Motor neuron (in vitro differentiated cells): ENCODE data around the gene FLOT1. TPM values are rescaled to one million over a fixed set of nuclear protein-coding genes. Genes with fewer than 3 reads are reported as not detected.
A peak's percentile ranks its signal among the peaks of the same experiment; 100 is the strongest.

Experiments used
- ATAC-seq, 8 experiments: fragments of 200-7000 bp; cut with Tn5 transposase; replicated peaks in 6 of 8; 2 replicates each; pipeline ENCODE4 v1.8.0; 2021; ENCODE audit warnings: mild to moderate bottlenecking in 8 of 8, moderate library complexity in 8 of 8
- H3K27ac ChIP-seq, 2 donors: fragments of 250-450 bp; sonication (Bioruptor Pico); 2 replicates each; pipeline ENCODE4 v1.9.0; 2021; ENCODE audit warnings: antibody characterized with exemption in 2 of 2, mild to moderate bottlenecking in 2 of 2, moderate library complexity in 1 of 2
- H3K4me1 ChIP-seq, 2 donors: fragments of 250-450 bp; sonication (Bioruptor Pico); replicated peaks in 1 of 2; 2 replicates each; pipeline ENCODE4 v1.6.1; 2021; ENCODE audit warnings: antibody characterized with exemption in 2 of 2, mild to moderate bottlenecking in 2 of 2, moderate library complexity in 1 of 2
- H3K4me3 ChIP-seq, 5 donors: fragments of 250-450 bp; sonication (Bioruptor Pico); 2 replicates each; pipeline ENCODE4 v1.9.0; 2021; ENCODE audit warnings: antibody characterized with exemption in 5 of 5, mild to moderate bottlenecking in 5 of 5, moderate library complexity in 4 of 5
- WGBS, 10 experiments: fragments of 450-650 bp; shearing (Covaris generic); methylation state at CpG; one replicate each; pipeline ENCODE4 v1.0.0; 2022; 5-methylcytosine and 5-hydroxymethylcytosine counted together
- in situ Hi-C, 9 experiments: fragments of 400-800 bp; cut with MboI; loops; one replicate each; pipeline ENCODE4 v1.15.0; 2021; ENCODE audit warnings: low sequenced_read_pairs in 9 of 9, low pct_unique_long_range_greater_than_20kb in 2 of 9; ENCODE audit not compliant: unreplicated experiment in 9 of 9
- total RNA-seq, 8 experiments: library from RNA; unstranded; fragments of 300-600 nt; gene quantifications; 2 replicates each; pipeline versions ENCODE4 v1.2.3 to v1.2.4, GENCODE V29; 2022

FLOT1 gene
- total RNA-seq, 8 experiments from 2014 or later, result 56.8 to 122 (median 75.9) TPM

DNA sequence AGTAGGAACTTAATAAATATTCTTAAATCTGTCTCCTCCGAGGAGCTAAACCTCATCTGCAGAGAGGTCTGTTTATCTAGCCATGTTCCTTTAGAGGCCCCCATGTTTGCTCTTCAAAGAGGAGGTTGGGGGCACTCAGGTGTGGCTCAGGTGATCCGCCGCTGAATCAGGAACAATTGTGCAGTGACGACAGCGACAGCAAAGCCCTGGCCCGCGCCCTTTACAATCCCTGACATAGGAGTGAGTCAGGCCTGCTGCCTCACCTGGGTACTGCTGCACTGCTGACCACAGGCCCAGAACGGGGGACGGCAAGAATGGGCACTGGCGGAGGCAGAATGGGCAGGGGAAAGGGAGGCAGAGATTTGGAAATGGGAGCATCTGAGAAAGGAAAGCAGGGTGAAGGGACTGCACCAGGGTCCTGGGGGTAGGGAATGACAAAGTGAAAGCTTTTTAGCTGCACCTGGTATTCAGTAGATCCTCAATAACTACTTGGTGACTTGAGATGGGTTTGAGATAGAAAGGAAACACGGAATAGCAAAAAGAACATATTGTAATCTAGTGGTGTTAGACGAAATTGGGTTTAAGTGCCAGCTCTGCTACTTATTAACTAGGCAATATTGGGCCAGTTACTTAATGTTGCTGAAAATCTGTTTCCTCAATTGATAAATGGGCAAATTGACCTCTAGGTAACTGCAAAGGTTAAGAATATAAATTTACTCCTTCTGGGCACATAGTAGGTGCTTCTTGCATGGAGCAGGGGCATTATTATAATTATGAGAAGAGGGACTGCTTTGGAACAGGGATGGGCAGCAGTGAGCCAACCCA lies 7.3 kb upstream of the FLOT1 start:
- Histone ChIP-seq H3K27ac (no peak overlapping the region), H3K4me1 (peaks cover 0 to 6% of the 10 kb centered on the region in 2 donors), H3K4me3 (no peak overlapping the region)
- no peak for ATAC-seq
- 33 to 92% (median 75%) methylated on average over 1 to 12 of the region's 12 CpGs; no CpG with 5 or more reads in 2 of the 10 experiments for WGBS, 10 experiments
- in situ Hi-C loops, result loop anchor here in 2 of 9 experiments (25.0 kb wide), 1 partner anchor 338 kb away; no protein-coding TSS in a partner anchor

DNA sequence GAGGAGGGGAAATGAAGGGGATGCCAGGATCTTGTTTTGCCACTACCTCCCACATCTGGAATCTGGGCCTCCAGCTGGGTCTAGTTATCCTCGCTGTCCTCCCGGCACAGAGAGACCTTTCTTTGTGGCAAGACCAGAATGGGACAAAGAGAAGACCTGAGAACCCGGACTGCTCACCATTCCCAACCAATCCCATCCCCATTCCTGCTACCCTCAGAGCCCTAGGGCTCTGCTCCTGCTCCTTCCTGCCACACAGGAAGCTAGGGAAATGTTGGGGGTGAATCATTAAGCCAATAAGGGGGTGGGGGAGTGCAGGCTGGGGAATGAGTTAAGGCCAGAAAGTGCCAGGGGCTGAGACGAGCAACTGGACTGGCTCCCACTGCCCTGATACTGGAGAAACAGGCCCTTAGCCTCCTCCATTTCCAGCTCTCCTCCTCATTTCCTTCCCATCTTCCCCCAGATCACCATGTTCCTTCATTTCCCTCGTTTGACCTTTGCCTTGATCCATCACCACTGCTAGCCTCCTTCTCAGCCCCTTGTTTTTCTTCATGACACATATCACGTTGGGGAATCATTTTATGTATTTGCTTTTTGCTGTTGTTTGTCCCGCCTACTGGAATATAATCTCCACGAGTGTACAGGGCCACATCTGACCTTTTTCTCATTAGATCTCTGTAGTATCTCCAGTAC lies 6.5 kb upstream of the FLOT1 start:
- in situ Hi-C loops, result loop anchor here in 2 of 9 experiments (25.0 kb wide), 1 partner anchor 338 kb away; no protein-coding TSS in a partner anchor
- ATAC-seq, result no peak
- H3K27ac ChIP-seq, result no peak overlapping the region
- peaks cover 0 to 9% of the 10 kb centered on the region in 2 donors for H3K4me1 ChIP-seq
- WGBS, 10 experiments, result 20 to 75% (median 52%) methylated on average over 1 to 7 of the region's 8 CpGs; no CpG with 5 or more reads in 2 of the 10 experiments
- H3K4me3 ChIP-seq, result no peak overlapping the region

DNA sequence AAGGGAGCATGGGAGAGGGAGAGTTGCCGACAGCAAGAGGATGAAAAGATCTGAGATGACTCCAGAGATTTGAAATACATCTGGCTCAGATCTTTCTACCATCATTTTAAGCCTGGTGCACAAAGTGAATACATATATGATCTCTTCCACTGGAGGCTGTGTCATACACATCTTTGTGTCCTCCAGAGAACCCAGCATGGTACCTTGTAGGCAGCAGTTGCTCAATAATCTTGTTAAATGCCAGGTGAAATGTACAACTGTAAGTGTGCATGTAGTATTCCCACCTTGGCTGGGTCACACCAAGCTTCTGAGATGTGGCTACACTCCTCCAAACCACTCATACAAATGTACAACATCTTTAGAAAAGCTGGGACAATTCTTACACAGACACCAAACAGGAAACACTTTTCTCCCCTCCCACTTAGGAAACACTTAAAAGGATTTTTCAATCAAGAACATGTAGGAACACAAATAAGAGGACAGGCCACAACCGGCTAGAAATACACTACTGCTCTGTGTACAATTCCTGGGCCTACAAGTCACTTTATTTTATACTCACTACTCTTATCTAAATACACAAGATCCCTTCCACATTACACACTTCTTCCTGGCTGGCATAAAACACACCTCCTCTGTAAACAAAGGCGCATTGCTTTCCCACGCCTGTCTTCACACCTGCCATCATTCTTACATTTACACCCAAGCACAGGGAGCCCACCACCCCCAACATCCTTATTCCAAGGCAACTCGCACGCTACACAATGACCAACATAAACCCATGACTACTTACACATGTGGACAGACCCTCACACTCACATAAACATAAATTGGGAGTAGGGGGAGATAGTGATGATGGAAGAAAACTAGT lies 5.6 kb upstream of the FLOT1 start:
- Histone ChIP-seq H3K4me3 (no peak overlapping the region), H3K4me1 (peaks cover 0 to 9% of the 10 kb centered on the region in 2 donors), H3K27ac (no peak overlapping the region)
- 30 to 100% (median 76%) methylated on average over 1 to 4 of the region's 6 CpGs; no CpG with 5 or more reads in 2 of the 10 experiments for WGBS, 10 experiments
- in situ Hi-C loops, result loop anchor here in 2 of 9 experiments (25.0 kb wide), 1 partner anchor 339 kb away; no protein-coding TSS in a partner anchor
- ATAC-seq, result no peak

DNA sequence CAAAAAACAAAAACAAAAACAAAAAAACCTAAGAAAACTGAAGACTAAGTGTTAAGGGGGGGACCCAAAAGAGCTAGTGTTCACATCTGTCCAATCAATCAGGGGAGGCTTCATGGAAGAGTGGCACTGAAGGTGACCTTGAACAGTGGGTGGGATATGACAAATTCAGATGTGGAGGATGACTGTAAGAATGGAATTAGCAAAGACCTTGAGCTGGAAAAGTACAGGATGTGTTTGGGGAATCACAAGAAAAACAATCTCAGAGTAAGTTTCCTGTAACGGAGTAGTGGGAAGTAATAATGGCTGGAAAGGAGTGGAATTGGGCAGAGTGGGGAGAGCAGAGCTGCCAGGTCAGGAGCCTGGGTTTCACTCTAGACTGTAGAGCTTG lies 4.8 kb upstream of the FLOT1 start:
- WGBS, 10 experiments, result 75 to 100% (median 100%) methylated on average over 1 of the region's 1 CpG; no CpG with 5 or more reads in 2 of the 10 experiments
- no peak for ATAC-seq
- Histone ChIP-seq H3K4me3 (no peak overlapping the region), H3K4me1 (peaks cover 0 to 7% of the 10 kb centered on the region in 2 donors), H3K27ac (no peak overlapping the region)
- in situ Hi-C loops, result loop anchor here in 2 of 9 experiments (25.0 kb wide), 1 partner anchor 340 kb away; no protein-coding TSS in a partner anchor

DNA sequence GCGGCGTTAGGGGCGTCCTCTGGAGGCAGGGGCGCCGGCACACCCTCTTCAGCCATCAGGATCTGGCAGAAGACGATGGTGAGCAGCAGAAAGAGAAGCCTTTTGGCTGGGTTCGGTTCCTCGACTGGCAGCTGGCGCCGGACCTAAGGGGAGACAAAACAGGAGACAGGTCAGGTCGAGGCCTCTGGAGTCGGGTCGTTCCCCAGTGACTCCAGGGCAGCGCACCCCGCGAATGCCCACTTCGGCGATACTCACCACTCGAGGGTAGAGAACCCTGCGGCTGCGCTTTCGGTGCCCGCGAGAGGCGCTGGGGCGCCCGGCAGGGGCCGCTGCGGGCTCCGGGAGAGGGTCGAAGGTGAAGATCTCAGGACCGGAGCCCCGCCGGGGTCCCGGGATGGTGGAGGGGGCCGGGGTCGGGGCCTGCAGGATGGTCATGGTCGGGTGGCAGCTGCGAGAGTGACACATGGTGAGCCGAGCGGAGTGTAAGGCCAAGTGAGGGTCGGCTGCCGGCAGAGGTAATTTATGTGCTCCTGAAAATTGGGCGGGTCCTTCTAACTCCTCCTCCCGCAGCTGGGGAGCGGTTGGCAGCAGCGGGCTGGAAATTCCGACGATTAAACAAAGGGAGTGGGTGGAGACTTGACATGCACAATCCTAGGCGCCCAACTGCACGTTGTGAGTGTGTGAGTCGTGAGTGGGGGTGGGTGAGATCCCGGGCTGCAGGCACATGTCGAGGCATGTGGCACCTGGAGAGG lies 1.7 kb upstream of the FLOT1 start, which contains the start of gene IER3:
TSS of gene IER3 (minus strand) at position 494 of the 752 bp plus-strand sequence. CDS start at position 465, 29 bp downstream.
- peak; percentile 16 to 53 (median 43) for ATAC-seq
- peak within 1 kb of the TSS; percentile 52 to 88 (median 69) for H3K4me3 ChIP-seq
- 0 to 10% (median 1%) methylated on average over 1 to 10 of the region's 54 CpGs; no CpG with 5 or more reads in 4 of the 10 experiments for WGBS, 10 experiments
- peaks cover 9 to 14% of the 10 kb centered on the region in 2 donors for H3K4me1 ChIP-seq
- in situ Hi-C loops, result loop anchor here in 2 of 9 experiments (25.0 kb wide), 1 partner anchor 343 kb away; no protein-coding TSS in a partner anchor
- peak within 1 kb of the TSS; percentile 62 to 80 for H3K27ac ChIP-seq

DNA sequence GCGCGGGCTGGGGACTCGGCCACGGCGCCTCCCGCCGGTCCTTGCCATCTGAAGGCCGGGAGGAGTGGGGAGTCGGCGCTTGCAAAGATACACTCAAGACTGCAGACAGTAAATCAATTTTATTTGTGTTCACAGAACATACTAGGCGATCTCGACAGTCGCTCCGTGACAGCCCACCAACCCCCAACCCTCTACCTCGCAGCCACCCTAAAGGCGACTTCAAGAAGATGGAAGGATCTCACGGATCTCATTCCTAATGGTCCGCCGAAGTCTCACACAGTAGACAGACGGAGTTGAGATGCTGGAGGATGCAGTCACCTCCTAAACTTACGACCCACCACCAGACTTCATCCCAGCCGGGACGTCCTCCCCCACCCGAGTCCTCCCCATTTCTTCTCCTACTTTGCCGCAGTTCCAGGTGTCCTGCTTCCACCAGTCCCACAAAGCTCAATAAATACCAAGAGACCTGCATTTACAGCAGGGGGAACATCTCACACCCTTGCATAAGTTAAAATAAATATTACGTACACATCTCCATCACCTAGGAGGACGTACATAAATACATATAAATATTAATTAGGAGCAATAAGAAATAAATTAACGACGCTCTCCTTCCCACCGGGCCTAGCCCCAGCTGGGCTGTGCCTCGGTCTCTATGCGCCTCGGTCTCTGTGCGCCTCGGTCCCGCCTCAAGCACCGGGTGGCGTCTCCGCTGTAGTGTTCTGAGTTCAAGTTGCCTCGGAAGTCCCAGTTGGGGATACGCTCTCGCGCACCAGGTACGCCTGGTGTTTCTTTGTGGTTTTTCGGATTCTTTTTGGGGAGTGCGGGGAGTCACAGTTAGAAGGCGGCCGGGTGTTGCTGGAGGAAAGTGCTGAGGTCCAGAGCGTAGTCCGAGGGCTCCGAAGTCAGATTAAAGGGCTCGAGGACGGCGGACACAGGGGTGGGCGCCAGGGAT lies 889 bp upstream of the FLOT1 start:
- Histone ChIP-seq H3K4me1 (peaks cover 9 to 14% of the 10 kb centered on the region in 2 donors), H3K4me3 (peak overlapping the region; percentile 52 to 88 (median 69)), H3K27ac (peak overlapping the region; percentile 77 to 80)
- ATAC-seq, result no peak
- 0 to 29% (median 6%) methylated on average over 2 to 23 of the region's 55 CpGs; no CpG with 5 or more reads in 2 of the 10 experiments for WGBS, 10 experiments
- in situ Hi-C loops, result loop anchor here in 2 of 9 experiments (25.0 kb wide), 1 partner anchor 344 kb away; no protein-coding TSS in a partner anchor

DNA sequence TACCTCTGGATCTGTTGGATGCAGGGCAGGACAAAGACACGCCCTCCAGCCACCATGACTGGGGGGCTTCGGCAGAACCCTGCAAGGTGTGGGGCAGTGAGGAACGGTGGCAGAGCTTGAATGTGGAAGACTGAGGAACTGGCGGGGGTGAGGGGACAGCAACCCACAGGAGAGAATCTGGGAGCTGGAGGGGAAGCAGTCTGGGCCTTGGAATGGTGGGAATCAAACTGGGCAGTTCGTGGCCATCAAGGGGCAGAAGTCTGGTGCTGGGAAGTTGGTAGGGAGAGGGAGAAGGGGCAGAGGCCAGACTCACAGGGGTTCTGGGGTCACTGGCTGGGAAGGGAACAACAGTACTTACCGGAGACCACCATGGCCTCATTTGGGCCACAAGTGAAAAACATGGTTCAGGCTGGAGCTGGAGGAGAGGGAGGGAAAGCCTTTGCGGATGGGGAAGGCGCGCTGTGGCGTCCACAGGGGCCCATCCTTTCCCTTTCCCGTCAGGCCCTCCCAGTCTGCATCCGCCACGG lies 635 bp downstream of the FLOT1 start:
- Histone ChIP-seq H3K27ac (peak overlapping the region; percentile 77 to 80), H3K4me3 (peak overlapping the region; percentile 52 to 88 (median 69)), H3K4me1 (peaks cover 9 to 14% of the 10 kb centered on the region in 2 donors)
- ATAC-seq, result no peak
- 0 to 30% (median 9%) methylated on average over 1 to 4 of the region's 13 CpGs; no CpG with 5 or more reads in 4 of the 10 experiments for WGBS, 10 experiments
- in situ Hi-C loops, result loop anchor here in 2 of 9 experiments (25.0 kb wide), 1 partner anchor 345 kb away; no protein-coding TSS in a partner anchor

DNA sequence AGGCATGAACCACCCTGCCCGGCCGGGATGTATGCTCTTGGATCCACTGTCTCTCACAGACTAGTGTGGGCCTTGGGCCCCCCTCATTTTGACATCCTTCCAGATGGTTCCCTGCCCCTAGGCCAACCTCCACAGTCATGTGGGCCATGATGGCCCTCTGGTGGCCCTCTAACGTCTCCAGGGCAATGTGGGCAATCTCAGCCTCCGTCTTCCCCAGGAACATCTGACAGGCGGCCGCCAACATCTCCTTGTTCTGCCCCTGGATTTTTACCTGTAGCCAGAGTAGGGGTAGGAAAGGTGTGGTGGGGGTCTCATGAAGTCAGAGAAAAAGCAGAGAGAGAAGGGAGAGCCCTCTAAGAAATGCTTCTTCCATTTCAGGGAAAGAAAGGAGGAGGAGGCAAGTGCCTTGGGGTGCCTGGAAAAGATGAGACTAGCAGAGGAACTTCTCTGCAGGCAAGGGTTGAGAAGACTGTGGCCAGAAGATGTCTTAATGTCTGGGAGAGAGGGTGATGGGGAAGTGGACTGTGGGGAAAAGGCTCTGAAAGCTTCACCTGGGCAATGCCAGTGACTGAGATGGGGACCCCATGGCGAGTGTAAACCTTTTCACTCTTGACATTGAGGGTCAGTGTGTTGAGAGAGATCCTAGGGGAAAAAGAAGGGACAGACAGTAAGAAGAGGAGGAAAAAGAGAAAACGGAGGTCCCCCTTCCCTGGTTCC lies 1.3 kb downstream of the FLOT1 start:
- H3K27ac ChIP-seq, result peak overlapping the region; percentile 77 to 80
- 38 to 98% (median 64%) methylated on average over 1 to 6 of the region's 8 CpGs; no CpG with 5 or more reads in 3 of the 10 experiments for WGBS, 10 experiments
- peaks cover 9 to 14% of the 10 kb centered on the region in 2 donors for H3K4me1 ChIP-seq
- no peak for ATAC-seq
- peak overlapping the region; percentile 52 to 88 (median 69) for H3K4me3 ChIP-seq
- in situ Hi-C loops, result loop anchor here in 2 of 9 experiments (25.0 kb wide), 1 partner anchor 346 kb away; no protein-coding TSS in a partner anchor

DNA sequence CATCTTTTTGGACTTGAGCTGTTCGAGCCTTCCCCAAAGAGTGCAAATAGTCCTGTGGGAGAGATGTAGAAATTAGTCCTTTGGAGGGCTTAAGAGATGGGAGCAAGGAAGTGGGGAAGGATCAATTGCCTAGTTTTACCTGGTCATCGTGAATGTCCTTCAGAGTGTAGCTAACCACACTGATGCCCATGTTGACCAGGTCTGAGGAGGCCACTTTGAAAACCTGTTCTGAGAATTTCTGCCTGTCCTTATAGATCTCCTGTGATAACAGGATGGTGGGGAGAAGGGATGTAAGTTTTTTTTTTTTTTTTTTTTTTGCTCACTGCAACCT lies 2.0 kb downstream of the FLOT1 start:
- Histone ChIP-seq H3K4me3 (no peak overlapping the region), H3K4me1 (peaks cover 9 to 14% of the 10 kb centered on the region in 2 donors), H3K27ac (no peak overlapping the region)
- 100% methylated on average over 1 to 2 of the region's 2 CpGs; no CpG with 5 or more reads in 4 of the 10 experiments for WGBS, 10 experiments
- no peak for ATAC-seq
- in situ Hi-C loops, result loop anchor here in 2 of 9 experiments (25.0 kb wide), 1 partner anchor 347 kb away; no protein-coding TSS in a partner anchor

DNA sequence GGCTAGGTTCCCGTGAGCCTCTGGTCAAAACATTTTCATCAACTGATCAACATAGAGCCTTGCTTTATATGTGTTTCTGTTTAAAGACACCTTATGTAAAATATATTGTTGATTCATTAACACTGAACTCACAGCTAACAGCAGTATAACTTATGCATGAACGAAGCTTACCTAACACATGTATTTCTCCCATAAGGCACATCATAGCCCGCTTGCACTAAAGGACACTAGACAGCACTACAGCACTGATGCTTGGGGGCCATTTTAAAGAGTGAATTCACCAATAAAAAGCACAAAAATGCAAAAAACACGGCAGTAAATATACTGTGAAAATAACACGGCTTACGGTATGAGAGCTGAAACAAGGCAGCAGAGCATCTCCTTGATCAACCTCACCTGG lies 4.0 kb downstream of the FLOT1 start:
- no peak for ATAC-seq
- 56 to 100% (median 88%) methylated on average over 1 to 6 of the region's 6 CpGs for WGBS, 10 experiments
- H3K4me1 ChIP-seq, result peaks cover 7 to 9% of the 10 kb centered on the region in 2 donors
- in situ Hi-C loops, result loop anchor here in 2 of 9 experiments (25.0 kb wide), 1 partner anchor 349 kb away; no protein-coding TSS in a partner anchor
- H3K27ac ChIP-seq, result no peak overlapping the region
- no peak overlapping the region for H3K4me3 ChIP-seq
